Peyer's patch (tissue), 4 donors: ENCODE results near the gene CFAP97D2.

Experiments
- CTCF ChIP-seq, 6 experiments: fragments of 450-650 bp in 4 of 6; fragments of 200-600 bp in 2 of 6; sonication (generic) in 1 of 6; IDR thresholded peaks; one replicate each; pipeline ENCODE4 v1.5.1; 2017 to 2019; ENCODE audit warnings: antibody characterized with exemption in 6 of 6, mild to moderate bottlenecking in 3 of 6, moderate library complexity in 1 of 6
- POLR2A ChIP-seq, 2 donors: fragments of 450-650 bp; IDR thresholded peaks; one replicate each; pipeline ENCODE4 v1.5.1; 2017; ENCODE audit warnings: antibody characterized with exemption in 2 of 2, mild to moderate bottlenecking in 2 of 2, moderate library complexity in 2 of 2

- no peak for TF ChIP-seq CTCF (IDR thresholded peaks at IDR 0.05)
- TF ChIP-seq POLR2A (IDR thresholded peaks at IDR 0.05): no peak
Observed at GRCh38 chr13:114202581-114202980, 23.5 kb downstream of the CFAP97D2 start.
